GM23338 (cell line): ENCODE measurements around the gene KCNT1. TPM values are rescaled to one million over a fixed set of nuclear protein-coding genes. Genes with fewer than 3 reads are reported as not detected.

Source experiments
- ATAC-seq: fragments of 200-7000 bp; cut with Tn5 transposase; 3 replicates; pipeline ENCODE4 v1.9.1; 2020
- DNase-seq: peaks from one replicate; pipeline ENCODE4 v3.0.0-alpha.2; 2015; ENCODE audit warnings: low spot score
- H2AFZ ChIP-seq: fragments of 200-600 bp; sonication (generic); 2 replicates; pipeline ENCODE4 v1.8.0; 2016; ENCODE audit warnings: antibody characterized with exemption, mild to moderate bottlenecking, moderate library complexity
- H3F3A ChIP-seq: fragments of 200-600 bp; sonication (generic); replicated peaks from 2 replicates; pipeline ENCODE4 v1.8.0; 2017; ENCODE audit warnings: antibody characterized with exemption, mixed run types, low read depth
- H3K27ac ChIP-seq: fragments of 200-600 bp; sonication (generic); 2 replicates; pipeline ENCODE4 v1.6.1; 2016; ENCODE audit warnings: low read depth
- H3K27me3 ChIP-seq: fragments of 200-600 bp; sonication (generic); 2 replicates; pipeline ENCODE4 v1.8.0; 2016; ENCODE audit warnings: mild to moderate bottlenecking, mixed run types, moderate library complexity; ENCODE audit not compliant: insufficient read depth
- H3K36me3 ChIP-seq: fragments of 200-600 bp; sonication (generic); 2 replicates; pipeline ENCODE4 v1.8.0; 2016; ENCODE audit warnings: mild to moderate bottlenecking; ENCODE audit not compliant: insufficient read depth
- H3K4me1 ChIP-seq: fragments of 200-600 bp; sonication (generic); 2 replicates; pipeline ENCODE4 v1.8.0; 2016; ENCODE audit warnings: mild to moderate bottlenecking, moderate library complexity; ENCODE audit not compliant: insufficient read depth
- H3K4me2 ChIP-seq: fragments of 200-600 bp; sonication (generic); 2 replicates; pipeline ENCODE4 v1.7.1; 2017; ENCODE audit warnings: mixed run types
- H3K4me3 ChIP-seq: fragments of 200-600 bp; sonication (generic); 2 replicates; pipeline ENCODE4 v1.6.1; 2016; ENCODE audit warnings: mixed run types
- H3K79me2 ChIP-seq: fragments of 200-600 bp; sonication (generic); replicated peaks from 2 replicates; pipeline ENCODE4 v1.8.0; 2017; ENCODE audit warnings: mild to moderate bottlenecking; ENCODE audit not compliant: insufficient read depth
- H3K9me2 ChIP-seq: fragments of 200-600 bp; sonication (generic); 2 replicates; pipeline ENCODE4 v1.8.0; 2017; ENCODE audit not compliant: insufficient read depth
- H4K20me1 ChIP-seq: fragments of 200-600 bp; sonication (generic); replicated peaks from 2 replicates; pipeline ENCODE4 v1.8.0; 2017; ENCODE audit warnings: mild to moderate bottlenecking; ENCODE audit not compliant: insufficient read depth
- H3K27ac Mint-ChIP-seq: 2 replicates; pipeline ENCODE4 v1.8.0; 2020; ENCODE audit warnings: inconsistent platforms, mild to moderate bottlenecking, moderate library complexity, mixed read lengths
- H3K27me3 Mint-ChIP-seq: 3 replicates; pipeline ENCODE4 v1.8.0; 2022; ENCODE audit warnings: low read depth, mild to moderate bottlenecking, moderate library complexity, mixed read lengths, inconsistent platforms; ENCODE audit not compliant: insufficient read depth, poor library complexity
- H3K36me3 Mint-ChIP-seq: 3 replicates; pipeline ENCODE4 v1.8.0; 2021; ENCODE audit warnings: low read depth, mild to moderate bottlenecking, inconsistent platforms, moderate library complexity, mixed read lengths
- H3K4me1 Mint-ChIP-seq: 3 replicates; pipeline ENCODE4 v1.8.0; 2020; ENCODE audit warnings: mild to moderate bottlenecking, inconsistent platforms, mixed read lengths
- H3K4me3 Mint-ChIP-seq: 3 replicates; pipeline ENCODE4 v1.8.0; 2021; ENCODE audit warnings: moderate library complexity, mild to moderate bottlenecking, inconsistent platforms, mixed read lengths
- H3K9me3 Mint-ChIP-seq: 3 replicates; pipeline ENCODE4 v1.8.0; 2020; ENCODE audit warnings: moderate library complexity, mild to moderate bottlenecking, inconsistent platforms, mixed read lengths
- CREB1 ChIP-seq: fragments of 250-450 bp; sonication (Bioruptor Pico); IDR thresholded peaks from 2 replicates; pipeline ENCODE4 v1.5.0; 2020; ENCODE audit warnings: low read depth, mild to moderate bottlenecking, moderate library complexity
- NANOG ChIP-seq: IDR thresholded peaks from 2 replicates; pipeline ENCODE4 v1.6.1; 2016; ENCODE audit warnings: antibody characterized with exemption, borderline replicate concordance
- STAT1 ChIP-seq: IDR thresholded peaks from one replicate; pipeline ENCODE4 v1.6.1; 2016; ENCODE audit warnings: antibody characterized with exemption; ENCODE audit not compliant: unreplicated experiment
- ZNF114 ChIP-seq: fragments of 250-450 bp; sonication (Bioruptor Pico); IDR thresholded peaks from 2 replicates; pipeline ENCODE4 v1.5.0; 2020; ENCODE audit warnings: mild to moderate bottlenecking, moderate library complexity
- polyA plus RNA-seq: library from polyadenylated mRNA; unstranded; fragments of >200 nt; fragmentation: Nextera tagmentation; extraction: Ambion mirVana; gene quantifications from 2 replicates; pipeline ENCODE4 v1.2.1, GENCODE V29; 2016
- total RNA-seq: library from RNA; depleted of rRNA; stranded (reverse); fragments of >200 nt; shearing (Covaris generic); gene quantifications from 2 replicates; pipeline ENCODE4 v1.2.3, GENCODE V29; 2014
- TF ChIP-seq, protein P1 (sequence below): fragments of 250-450 bp; sonication (Bioruptor Pico); IDR thresholded peaks from 2 replicates; pipeline ENCODE4 v1.5.0; 2020; ENCODE audit warnings: mild to moderate bottlenecking, moderate library complexity
- TF ChIP-seq, protein P2 (sequence below): IDR thresholded peaks from one replicate; pipeline ENCODE4 v1.6.1; 2018; ENCODE audit warnings: antibody characterized with exemption; ENCODE audit not compliant: unreplicated experiment

KCNT1 gene
- total and polyA plus RNA-seq, 2 experiments from 2014 or later: 0.05 to 0.28 TPM

DNA sequence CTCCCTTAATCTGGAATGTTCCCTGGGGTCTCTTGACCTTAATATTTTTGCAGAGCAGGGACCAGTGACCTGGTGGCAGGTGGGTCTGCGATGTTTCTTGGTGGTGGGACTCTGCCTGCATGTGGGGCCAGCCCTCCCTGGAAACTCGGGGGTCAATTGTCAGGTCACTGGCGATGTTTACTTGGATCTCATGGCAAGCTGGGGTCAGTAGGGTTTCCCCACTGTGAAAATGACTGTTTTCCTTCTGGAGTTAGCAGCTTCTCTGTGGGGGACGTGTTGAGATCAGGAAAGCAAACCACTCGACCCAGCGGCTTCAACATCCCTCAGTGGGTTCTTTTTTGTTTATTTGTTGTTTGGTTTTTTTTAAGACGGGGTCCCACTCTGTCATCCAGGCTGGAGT lies 73.9 kb downstream of the KCNT1 start:
- no peaks in the 10 kb centered on the region for H3K9me2 ChIP-seq
- TF ChIP-seq ZNF114 (CRISPR knock-in tag) (no peak), STAT1 (no peak), NANOG (no peak), CREB1 (no peak)
- TF ChIP-seq, protein P1, sequence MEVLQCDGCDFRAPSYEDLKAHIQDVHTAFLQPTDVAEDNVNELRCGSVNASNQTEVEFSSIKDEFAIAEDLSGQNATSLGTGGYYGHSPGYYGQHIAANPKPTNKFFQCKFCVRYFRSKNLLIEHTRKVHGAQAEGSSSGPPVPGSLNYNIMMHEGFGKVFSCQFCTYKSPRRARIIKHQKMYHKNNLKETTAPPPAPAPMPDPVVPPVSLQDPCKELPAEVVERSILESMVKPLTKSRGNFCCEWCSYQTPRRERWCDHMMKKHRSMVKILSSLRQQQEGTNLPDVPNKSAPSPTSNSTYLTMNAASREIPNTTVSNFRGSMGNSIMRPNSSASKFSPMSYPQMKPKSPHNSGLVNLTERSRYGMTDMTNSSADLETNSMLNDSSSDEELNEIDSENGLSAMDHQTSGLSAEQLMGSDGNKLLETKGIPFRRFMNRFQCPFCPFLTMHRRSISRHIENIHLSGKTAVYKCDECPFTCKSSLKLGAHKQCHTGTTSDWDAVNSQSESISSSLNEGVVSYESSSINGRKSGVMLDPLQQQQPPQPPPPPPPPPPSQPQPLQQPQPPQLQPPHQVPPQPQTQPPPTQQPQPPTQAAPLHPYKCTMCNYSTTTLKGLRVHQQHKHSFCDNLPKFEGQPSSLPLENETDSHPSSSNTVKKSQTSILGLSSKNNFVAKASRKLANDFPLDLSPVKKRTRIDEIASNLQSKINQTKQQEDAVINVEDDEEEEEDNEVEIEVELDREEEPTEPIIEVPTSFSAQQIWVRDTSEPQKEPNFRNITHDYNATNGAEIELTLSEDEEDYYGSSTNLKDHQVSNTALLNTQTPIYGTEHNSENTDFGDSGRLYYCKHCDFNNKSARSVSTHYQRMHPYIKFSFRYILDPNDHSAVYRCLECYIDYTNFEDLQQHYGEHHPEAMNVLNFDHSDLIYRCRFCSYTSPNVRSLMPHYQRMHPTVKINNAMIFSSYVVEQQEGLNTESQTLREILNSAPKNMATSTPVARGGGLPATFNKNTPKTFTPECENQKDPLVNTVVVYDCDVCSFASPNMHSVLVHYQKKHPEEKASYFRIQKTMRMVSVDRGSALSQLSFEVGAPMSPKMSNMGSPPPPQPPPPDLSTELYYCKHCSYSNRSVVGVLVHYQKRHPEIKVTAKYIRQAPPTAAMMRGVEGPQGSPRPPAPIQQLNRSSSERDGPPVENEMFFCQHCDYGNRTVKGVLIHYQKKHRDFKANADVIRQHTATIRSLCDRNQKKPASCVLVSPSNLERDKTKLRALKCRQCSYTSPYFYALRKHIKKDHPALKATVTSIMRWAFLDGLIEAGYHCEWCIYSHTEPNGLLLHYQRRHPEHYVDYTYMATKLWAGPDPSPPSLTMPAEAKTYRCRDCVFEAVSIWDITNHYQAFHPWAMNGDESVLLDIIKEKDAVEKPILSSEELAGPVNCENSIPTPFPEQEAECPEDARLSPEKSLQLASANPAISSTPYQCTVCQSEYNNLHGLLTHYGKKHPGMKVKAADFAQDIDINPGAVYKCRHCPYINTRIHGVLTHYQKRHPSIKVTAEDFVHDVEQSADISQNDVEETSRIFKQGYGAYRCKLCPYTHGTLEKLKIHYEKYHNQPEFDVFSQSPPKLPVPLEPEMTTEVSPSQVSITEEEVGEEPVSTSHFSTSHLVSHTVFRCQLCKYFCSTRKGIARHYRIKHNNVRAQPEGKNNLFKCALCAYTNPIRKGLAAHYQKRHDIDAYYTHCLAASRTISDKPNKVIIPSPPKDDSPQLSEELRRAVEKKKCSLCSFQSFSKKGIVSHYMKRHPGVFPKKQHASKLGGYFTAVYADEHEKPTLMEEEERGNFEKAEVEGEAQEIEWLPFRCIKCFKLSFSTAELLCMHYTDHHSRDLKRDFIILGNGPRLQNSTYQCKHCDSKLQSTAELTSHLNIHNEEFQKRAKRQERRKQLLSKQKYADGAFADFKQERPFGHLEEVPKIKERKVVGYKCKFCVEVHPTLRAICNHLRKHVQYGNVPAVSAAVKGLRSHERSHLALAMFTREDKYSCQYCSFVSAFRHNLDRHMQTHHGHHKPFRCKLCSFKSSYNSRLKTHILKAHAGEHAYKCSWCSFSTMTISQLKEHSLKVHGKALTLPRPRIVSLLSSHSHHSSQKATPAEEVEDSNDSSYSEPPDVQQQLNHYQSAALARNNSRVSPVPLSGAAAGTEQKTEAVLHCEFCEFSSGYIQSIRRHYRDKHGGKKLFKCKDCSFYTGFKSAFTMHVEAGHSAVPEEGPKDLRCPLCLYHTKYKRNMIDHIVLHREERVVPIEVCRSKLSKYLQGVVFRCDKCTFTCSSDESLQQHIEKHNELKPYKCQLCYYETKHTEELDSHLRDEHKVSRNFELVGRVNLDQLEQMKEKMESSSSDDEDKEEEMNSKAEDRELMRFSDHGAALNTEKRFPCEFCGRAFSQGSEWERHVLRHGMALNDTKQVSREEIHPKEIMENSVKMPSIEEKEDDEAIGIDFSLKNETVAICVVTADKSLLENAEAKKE: no peak
- TF ChIP-seq, protein P2, sequence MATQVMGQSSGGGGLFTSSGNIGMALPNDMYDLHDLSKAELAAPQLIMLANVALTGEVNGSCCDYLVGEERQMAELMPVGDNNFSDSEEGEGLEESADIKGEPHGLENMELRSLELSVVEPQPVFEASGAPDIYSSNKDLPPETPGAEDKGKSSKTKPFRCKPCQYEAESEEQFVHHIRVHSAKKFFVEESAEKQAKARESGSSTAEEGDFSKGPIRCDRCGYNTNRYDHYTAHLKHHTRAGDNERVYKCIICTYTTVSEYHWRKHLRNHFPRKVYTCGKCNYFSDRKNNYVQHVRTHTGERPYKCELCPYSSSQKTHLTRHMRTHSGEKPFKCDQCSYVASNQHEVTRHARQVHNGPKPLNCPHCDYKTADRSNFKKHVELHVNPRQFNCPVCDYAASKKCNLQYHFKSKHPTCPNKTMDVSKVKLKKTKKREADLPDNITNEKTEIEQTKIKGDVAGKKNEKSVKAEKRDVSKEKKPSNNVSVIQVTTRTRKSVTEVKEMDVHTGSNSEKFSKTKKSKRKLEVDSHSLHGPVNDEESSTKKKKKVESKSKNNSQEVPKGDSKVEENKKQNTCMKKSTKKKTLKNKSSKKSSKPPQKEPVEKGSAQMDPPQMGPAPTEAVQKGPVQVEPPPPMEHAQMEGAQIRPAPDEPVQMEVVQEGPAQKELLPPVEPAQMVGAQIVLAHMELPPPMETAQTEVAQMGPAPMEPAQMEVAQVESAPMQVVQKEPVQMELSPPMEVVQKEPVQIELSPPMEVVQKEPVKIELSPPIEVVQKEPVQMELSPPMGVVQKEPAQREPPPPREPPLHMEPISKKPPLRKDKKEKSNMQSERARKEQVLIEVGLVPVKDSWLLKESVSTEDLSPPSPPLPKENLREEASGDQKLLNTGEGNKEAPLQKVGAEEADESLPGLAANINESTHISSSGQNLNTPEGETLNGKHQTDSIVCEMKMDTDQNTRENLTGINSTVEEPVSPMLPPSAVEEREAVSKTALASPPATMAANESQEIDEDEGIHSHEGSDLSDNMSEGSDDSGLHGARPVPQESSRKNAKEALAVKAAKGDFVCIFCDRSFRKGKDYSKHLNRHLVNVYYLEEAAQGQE: no peak
- H3K79me2 ChIP-seq: no peaks in the 10 kb centered on the region
- H3K27ac ChIP-seq: no peak overlapping the region
- H4K20me1 ChIP-seq: no peaks in the 10 kb centered on the region
- Mint-ChIP-seq H3K4me3 (no peak overlapping the region), H3K27ac (no peak overlapping the region), H3K4me1 (no peaks in the 10 kb centered on the region), H3K27me3 (peaks cover 4% of the 10 kb centered on the region), H3K36me3 (no peaks in the 10 kb centered on the region), H3K9me3 (no peaks in the 10 kb centered on the region)
- no peak overlapping the region for H3K4me2 ChIP-seq
- ATAC-seq (no peak), DNase-seq (no peak)
- no peaks in the 10 kb centered on the region for H3F3A ChIP-seq
- no peak overlapping the region for H3K4me3 ChIP-seq
- H3K36me3 ChIP-seq: no peaks in the 10 kb centered on the region
- H3K27me3 ChIP-seq: no peaks in the 10 kb centered on the region
- no peak overlapping the region for H2AFZ ChIP-seq
- no peaks in the 10 kb centered on the region for H3K4me1 ChIP-seq
